NCI-H146 treated with DMSO at 0.1 percent for 48 hours (cell line): ENCODE measurements around the gene C1S.
A peak's percentile ranks its signal among the peaks of the same experiment; 100 is the strongest.

Source experiments
- DNase-seq: peaks from one replicate; lab custom pipeline; 2025; ENCODE audit not compliant: unreplicated experiment; lab: John Stamatoyannopoulos, UW

The C1S gene

DNA sequence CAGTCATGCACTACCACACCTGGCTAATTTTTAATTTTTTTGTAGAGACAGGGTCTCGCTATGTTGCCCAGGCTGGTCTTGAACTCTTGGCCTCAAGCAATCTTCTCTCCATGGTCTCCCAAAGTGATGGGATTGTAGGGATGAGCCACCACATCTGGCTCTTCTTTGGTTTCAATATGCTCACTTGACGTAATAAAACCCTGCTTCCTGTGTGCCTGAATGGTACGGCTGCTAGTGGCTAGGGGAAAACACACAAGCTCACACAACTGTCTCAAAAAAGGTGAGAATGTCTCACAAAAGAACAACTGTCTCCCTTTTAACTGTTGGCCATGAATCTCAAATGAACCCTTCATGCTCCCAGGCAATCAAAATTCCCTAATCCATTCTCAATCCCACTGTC is 15.0 kb downstream of the C1S start:
- no peak for DNase-seq

DNA sequence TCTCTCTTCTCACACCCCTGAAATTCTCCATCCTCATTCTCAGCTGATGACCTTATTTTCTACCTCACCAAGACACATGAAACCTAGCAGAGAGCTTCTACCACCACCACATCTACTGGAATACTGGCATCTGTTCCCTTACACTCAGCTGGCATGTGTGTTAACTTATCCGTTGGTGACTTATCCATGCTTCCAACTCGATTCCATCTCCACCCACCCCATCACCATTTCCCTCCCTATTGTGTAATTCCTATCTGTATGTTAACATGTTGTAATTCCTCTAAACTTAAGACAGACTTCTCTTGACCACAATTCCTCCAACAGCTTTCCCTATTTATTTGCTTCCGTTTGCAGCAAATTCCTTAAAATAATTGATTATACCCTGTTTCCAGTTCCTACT is 15.4 kb downstream of the C1S start:
- no peak for DNase-seq

DNA sequence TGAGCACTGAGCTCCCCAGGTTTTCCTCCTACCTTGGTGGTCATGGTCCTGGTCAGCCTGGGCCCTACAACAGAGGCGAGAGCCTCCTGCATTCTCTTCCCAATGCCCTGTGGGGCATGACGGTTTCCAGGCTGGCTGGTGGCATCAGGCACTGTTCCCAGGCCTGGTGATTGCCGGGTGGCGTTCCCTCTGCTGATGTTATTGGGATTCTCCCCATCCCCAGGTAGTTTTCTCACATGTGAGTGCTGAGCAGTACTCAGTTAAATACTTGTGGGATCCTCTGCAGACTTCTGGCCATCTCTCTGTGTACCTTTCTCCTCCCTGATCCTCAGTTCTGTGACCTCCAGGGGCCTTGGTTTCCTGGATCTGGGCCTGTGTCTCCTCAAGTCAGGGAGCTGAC is 16.0 kb downstream of the C1S start:
- no peak for DNase-seq

DNA sequence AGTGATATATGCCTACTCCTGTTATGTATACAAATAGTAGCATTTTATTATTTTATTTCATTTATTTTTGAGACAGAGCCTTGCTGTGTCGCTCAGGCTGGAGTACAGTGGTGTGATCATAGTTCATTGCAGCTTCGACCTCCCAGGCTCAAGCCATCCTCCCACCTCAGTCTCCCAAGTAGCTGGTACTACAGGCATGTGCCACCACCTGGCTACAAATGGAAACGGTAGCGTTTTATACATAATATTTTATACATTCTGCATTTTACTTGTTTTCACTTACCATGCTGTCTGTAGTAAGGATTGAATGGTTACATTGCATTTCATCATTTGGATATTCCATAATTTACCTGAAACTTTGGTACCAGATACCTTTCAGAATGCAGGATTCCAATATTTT is 17.6 kb downstream of the C1S start:
- DNase-seq = no peak

DNA sequence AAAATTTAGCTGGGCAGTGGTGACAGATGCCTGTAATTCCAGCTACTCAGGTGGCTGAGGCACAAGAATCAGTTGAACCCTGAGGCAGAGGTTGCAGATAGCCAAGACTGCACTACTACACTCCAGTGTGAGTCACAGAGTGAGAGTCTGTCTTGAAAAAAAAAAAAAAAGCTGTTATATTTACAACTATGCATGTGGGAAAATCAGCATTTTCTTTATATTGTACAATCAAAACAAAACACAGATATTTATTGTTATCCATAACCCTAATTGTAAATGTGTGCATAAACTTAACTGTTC is 19.3 kb downstream of the C1S start:
- DNase-seq = no peak

DNA sequence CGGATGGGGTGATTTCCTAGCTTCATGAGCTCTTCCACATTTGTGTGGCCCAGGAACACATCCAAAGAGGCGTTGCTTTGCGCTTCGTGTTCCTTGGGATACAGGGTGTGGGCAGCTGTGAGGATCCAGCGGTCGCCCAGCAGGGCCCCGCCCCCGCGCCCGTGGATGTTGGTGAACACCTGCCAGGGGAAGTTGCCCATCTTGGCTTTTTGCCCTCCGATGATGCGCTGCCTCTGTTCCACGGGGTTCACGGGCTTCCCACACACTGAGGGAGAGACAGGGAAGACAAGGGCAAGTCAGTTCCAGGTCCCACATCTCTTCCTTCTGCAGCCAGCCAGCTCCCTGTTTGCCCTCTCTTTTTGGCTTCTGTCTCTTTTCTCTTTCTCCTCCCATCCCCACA is 20.5 kb downstream of the C1S start:
- DNase-seq = no peak

DNA sequence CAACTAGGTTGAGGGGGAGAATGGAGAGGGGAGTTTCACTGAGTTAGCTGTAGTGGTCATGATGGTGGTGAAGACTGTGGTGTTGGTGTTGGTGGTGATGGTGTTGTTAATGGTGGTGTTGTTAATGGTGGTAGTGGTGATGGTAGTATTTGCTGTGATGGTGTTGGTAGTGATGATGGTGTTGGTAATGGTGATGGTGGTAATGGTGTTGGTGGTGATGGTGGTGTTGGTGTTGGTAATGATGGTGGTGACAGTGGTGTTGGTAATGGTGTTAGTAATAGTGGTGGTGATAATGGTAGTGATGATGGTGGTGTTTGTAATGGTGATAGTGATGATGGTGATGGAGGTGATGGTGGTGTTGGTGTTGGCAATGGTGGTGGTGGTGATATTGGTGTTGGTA is 22.6 kb downstream of the C1S start:
- no peak for DNase-seq

DNA sequence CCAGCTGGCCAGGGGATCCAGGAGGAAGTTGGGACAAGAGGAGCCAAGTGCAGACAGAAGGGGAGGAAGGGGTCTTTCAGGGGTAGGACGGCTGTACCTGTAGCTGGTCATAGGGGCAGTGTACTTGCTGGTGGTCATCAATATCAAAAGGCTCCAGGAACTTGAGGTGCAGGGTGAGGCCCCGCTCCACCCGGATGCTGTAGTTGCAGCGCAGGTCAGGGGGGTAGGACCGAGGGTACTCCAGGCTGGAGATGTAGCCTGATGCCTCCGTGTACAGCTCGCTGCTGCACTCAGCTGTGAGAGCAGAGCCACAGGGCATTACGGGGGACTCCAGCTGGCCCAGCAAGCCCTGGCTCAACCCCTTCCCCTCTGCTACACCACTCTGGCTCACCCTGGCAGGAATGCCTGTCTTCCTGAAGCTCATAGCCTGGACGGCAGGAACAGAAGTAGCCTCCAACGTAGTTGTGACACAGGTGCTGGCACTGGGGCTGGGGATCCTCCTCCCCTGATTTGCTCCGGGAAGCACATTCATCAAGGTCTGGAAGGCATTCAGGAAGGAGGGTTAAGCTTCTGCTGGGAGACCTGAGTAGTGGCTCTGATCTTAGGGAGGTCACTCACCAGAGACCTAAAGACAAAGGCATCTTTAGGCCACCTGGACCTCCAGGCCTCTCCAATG is 28.8 kb downstream of the C1S start:
- DNase-seq = no peak

DNA sequence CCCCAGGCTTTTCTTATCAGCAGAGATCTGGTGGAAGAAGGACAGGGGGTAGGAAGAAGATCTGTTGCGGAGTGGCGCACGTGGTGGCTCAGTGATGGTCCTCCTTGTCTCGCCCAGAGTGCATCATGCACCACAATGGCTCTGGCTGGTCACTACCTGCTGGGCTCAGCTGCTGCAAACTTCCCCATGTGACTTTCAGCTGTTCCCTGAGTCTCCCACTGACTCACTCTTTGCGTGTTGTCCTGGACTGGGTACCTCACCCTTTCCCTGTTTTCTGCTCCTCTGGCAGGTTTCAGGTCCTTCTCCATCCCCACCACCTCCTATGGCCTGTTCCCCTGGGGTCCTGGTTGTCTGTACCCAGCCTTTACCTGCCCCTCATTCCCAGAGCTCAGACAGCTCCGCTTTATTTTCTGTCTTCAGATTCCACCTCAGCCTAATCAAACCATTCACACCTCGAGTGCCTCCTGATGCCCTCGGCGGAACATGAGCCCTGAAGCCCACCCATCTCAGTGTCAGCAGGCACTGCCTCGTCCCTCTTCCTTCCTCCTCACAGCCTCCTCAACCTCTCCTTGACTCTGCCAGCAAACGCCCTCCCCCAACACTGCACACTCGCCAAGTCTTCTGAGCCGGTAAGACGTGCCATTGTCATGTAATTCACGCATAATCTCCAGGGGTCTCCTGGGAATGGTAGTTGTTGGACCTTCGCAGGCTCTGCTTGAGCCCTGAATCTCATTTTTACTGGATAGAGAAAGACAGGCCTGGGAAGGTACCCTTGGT is 29.9 kb downstream of the C1S start:
- no peak for DNase-seq

DNA sequence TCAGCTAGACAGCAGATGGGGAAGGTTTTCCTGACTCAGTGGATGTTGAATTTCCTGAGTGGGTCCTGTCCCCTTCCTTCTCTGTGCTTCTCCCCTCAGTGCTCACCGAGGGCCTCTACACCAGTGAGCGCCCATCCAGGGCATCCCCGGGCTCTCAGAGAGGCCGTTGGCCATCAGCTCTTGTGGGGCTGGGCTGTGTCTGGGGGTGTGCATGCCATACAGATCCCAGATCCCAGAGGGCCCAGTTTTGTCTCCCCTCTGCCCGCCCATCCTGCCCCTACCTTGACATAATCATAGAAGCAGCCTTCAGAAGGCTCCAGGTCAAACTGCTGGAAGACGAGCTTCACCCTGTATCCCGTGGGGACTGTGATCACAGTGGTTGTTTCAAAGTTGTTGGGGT is 30.7 kb downstream of the C1S start:
- no peak for DNase-seq

DNA sequence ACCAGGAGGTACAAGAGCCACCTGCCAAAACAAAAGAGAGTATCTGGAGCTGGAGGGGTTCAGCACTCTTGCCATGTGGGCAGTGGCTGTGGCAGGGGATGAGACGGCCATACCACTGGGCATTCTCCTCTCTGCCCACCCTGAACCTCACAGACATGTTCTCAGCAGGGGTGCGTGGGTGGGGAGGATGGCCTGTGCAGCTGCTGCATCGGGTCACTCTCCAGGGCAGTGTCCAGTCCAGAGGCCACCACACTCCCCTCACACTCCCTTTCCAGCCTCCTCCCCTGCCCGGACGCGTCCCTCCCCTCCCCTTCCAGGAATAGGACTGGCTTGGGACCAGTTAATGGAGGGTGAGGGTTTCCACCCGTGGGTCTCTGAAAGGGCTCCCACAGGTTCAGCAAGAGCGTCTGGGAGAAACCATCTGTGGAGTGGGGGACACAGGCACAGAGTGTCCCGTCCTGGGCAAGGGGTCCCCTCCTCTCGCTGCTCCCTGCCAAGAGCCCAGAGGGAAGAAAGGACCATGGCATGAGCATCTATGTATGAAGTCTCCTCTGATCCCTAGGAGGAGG is 31.2 kb downstream of the C1S start:
- no peak for DNase-seq

DNA sequence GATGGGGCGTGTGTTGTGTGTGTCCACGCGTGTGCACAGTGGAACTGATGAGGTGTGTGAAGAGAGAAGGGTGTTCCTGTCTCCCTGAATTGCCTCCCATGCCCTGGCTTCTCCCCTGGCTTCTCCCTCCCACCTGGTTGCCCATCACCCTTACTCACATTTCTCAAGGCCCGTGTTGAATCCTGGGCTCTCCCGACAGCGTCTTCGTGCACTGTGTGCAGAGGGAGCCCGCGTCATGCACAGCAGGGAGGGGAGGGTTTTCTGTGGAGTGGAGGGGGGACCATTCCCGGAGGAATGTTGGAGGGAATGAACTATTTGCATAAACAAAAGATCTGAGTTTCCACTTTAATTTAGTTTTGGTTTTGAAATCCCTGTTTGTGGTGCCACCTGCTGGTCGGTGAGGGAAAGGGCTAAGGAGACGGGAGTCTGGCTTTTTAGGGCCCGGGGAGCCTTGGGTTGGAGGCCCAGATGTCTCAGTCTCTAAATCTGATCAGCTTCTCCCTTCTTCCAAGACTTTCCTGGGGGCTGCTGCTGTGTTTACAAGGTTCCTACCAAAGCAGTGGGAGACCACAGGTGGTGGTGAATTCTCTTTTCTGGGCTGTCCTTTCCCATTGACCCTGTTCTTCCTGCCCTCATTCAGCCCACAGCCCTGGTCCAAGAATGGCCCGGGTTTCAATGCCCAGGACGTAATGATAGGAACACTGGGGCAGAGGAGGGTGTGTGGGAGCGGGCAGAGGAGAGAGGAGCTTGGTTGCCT is 31.9 kb downstream of the C1S start, which contains the start of gene C1R:
Gene C1R (minus strand): TSS at position 217 of the 757 bp plus-strand sequence. CDS start 57 bp downstream, at position 160.
- peak; percentile 55 for DNase-seq

DNA sequence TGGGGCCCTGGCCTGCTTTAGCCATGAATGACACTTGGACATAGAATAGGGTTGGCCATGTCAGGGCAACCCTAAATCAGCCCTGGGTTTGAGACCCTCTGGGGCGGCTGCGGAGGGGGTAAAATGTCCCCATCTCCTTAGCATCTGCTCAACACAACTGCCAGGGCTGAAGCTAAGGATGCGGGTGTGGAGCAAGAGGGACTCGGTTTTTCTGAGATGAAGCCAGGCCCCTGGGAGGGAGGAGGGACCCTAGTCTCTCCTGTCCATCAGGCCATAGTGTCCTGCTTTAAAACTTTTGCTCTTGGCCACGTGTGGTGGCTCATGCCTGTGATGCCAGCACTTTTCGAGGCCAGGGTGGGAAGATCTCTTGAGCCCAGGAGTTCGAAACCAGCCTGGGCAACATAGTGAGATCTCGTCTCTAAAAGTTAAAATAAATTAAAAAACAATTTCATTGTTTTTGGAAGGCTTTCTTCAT is 32.5 kb downstream of the C1S start:
- no peak for DNase-seq

DNA sequence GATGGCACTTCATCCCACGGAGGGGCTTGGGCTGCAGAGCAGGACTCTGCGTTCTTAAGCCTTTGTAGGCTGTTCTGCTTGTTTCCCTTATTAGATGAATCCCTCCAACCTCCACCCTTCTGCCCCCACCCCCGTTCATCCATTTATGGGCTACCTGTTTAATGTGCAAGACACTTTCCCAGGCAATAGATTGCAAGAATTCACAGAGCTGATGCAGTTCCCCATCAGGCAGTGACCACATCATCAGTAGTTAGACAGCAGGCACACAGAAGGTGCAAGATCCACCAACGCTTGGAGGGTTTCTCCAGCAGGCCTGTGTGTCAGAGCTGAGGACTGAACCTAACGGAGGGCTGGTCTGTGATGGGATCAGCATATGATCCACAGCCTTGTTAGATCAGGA is 33.0 kb downstream of the C1S start:
- no peak for DNase-seq

DNA sequence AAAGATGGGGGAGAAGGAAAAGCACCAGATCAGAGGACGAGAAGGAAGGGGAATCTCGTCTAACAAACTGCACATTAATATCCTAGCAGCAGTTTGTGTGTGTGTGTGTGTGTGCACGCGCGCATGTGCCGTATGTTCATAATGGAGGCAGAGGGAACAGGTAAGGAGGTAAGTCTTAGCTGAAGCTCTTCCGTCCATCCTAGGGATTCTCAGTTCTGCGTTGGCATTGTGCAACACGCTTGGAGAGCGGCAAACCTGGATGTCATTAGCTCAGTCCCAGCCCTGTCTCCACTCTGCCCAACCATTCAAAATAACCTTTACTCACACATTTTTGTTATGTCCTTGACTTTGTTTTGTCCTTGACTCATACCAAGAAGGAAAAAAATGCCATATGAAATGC is 33.4 kb downstream of the C1S start:
- no peak for DNase-seq

DNA sequence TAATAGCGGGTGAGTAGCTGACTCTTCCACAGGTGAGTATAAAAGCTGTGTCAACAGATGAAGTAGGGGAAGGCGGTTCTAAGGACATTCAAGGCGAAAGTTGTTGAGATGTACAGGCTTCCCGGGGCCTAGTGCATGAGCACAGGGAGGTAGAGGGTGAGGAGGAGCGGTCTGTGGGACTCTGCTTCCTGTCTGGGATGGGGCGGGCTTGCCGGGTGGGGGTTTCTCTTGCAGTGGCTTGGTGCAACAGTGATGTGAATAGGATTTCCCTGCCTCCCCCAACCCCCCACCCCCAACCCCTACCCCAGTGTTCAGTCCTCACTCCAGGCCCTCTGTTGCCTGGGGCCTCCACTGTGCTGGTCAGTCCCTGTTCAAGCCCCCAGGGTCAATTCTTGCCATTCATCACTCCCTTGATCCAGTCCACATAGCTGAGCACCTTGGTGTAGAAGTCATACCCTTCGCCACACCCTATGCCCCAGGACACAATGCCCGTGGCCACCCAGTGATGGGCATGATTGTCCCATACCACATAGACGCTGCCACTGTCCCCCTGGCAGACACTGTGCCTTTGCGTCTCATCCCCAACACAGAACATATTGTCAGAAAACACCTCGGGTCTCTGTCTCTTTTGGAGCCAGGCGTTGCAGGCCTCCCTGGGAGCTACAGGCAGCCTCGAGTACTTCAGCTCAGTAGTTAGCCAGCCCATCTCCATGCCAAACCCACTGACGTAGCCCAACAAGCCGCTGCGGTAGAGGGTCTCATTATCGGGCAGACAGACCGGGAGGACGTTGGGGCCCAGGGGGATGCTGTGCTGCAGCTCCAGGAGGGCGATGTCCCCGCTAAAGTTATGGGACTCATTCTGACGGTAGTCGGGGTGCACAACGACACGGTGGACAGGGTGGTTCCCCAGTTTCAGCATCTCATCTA is 35.8 kb downstream of the C1S start:
- no peak for DNase-seq

DNA sequence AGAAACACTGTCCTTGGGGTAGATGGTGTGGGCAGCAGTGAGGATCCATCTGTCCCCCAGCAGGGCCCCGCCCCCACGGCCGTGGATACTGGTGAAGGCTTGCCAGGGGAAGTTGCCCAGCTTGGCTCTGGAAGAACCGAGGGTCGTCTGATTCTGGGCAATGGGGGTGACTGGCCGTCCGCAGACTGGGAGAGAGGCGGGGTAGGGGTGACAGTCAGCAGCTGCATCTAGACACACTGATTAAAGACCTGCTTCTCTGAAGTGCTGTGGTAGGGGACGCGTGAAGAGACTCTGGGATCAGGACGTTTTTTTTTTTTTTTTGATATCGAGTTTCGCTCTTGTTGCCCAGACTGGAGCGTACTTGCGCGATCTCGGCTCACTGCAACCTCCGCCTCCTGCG is 36.5 kb downstream of the C1S start:
- no peak for DNase-seq

DNA sequence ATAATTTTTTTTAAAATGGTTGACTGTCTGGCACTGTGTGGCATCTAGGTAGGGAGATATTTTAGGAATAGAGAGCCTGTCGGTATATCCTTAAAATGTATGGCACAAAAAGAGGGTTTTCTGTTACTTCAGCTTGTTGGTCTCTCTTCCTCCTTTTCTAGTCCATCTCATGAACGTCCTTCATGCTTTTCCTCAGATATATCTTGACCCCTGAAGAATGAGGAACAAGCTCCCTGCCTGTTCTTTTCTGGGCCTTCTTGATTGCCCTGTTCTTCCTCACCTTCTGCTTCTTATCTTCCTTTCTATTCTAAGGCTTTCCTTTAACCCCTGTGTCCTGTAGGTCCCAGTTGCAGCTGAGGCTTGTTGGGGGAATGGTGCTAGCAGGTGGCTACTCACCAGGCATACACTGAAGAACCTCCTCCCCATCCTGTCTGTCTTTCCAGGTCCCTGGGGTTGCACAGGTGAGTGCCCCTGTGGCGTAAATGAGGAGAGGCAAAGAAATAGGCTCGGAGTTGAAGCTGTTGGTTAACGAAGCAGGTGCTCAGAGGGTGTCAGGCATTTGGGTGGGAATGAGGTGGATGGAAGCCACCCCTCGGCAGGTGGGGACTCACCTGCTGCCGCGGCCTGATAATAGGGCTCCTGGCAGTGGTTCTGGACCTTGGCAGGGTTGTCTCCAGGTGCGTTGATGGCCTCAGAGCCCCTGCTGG is 38.9 kb downstream of the C1S start:
- peak; percentile 100 for DNase-seq

DNA sequence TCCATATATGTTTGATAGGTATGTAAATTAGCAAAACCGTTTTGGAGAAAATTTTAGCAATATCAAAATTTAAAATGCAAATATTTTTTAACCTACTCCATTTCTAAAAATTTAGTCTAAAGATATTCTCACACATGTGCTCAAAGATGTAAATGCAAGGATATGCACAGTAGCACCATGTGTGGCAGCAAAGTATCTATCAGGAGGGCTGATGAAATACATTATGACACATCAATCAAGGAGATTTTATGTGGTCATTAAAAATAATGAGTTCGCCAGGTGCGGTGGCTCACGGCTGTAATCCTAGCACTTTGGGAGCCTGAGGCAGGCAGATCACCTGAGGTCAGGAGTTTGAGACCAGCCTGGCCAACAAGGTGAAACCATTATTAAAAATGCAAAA is 39.7 kb downstream of the C1S start:
- peak; percentile 79 for DNase-seq

DNA sequence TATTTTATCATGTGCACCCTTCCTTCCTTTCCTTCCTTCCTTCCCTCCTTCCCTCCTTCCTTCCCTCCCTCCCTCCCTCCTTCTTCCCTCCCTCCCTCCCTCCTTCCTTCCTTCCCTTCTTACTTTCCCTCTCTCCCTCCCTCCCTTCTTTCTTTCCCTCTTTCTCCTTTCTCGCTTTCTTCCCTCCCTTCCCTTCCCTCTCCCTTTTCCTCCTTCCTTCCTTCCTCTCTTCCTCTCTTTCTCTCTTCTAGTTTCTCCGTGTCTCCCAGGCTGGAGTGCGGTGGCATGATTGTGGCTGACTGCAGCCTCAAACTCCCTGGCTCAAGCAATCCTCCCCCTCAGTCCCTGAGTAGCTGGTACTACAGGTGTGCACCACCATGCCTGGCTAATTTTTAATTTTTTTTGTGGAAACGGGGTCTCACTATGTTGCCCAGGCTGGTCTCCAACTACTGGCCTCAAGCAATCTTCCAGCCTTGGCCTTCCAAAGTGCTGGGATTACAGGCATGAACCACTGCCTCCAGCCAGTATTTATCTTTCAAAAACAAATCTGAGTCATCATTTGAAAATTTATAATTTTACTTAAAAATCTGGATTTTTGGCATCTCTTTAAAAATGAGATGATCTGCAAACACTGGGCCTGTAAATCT is 40.7 kb downstream of the C1S start:
- DNase-seq = no peak
